22Rv1 (cell line): ENCODE results near the gene CD8A.

Source experiments
- CTCF ChIP-seq: fragments of 450-650 bp; IDR thresholded peaks from 2 replicates; pipeline ENCODE4 v1.5.1; 2017; ENCODE audit warnings: mild to moderate bottlenecking
- ZFX ChIP-seq: fragments of 450-650 bp; IDR thresholded peaks from 2 replicates; pipeline ENCODE4 v1.6.1; 2017; ENCODE audit warnings: antibody characterized with exemption, borderline replicate concordance

GRCh38 chr2:86779971-86780370, 10.7 kb downstream of the CD8A start:
- no peak for TF ChIP-seq CTCF
- TF ChIP-seq ZFX: no peak
